ENCODE measurements around the gene MYB. TPM values are rescaled to one million over a fixed set of nuclear protein-coding genes. Genes with fewer than 3 reads are reported as not detected.
A peak's percentile ranks its signal among the peaks of the same experiment; 100 is the strongest.

MYB gene
- total RNA-seq, 1 experiment from 2014 or later = 6.1 TPM

DNA sequence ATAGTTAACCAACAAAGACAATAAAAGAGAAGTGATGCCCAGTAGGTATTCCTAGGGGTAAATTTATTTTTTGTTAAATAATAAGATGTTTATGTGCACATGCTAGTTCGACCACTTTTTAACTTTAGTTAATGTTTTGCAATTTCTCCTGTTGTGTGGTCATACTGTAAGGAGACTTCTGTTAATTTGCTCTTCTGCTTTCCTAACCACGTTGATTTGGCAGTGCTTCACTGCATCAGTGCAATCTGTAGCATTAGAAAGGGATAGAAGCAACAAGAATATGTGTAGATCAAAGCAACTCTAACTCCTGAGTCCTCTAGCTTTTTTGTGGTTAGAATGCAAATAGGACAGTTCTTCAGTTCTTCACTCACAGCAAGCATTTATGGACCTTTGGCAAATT is 13.9 kb downstream of the MYB start:
- H3K27ac Mint-ChIP-seq = no peak overlapping the region
- no peak for DNase-seq (ENCODE audit: low spot score)
- H3K4me1 Mint-ChIP-seq = peaks cover 15% of the 10 kb centered on the region
- ChIA-PET CTCF (no interaction called here), POLR2A (no interaction called here)
- TF ChIP-seq ELF4 (CRISPR knock-in tag; IDR thresholded peaks at IDR 0.05; ENCODE audit: low read depth) (no peak), SMAD3 (CRISPR knock-in tag; IDR thresholded peaks at IDR 0.05; ENCODE audit: borderline replicate concordance) (no peak), ZNF423 (CRISPR knock-in tag; IDR thresholded peaks at IDR 0.05) (no peak), ESRRA (CRISPR knock-in tag; IDR thresholded peaks at IDR 0.05; ENCODE audit: borderline replicate concordance) (no peak)
- TF ChIP-seq, protein P1, sequence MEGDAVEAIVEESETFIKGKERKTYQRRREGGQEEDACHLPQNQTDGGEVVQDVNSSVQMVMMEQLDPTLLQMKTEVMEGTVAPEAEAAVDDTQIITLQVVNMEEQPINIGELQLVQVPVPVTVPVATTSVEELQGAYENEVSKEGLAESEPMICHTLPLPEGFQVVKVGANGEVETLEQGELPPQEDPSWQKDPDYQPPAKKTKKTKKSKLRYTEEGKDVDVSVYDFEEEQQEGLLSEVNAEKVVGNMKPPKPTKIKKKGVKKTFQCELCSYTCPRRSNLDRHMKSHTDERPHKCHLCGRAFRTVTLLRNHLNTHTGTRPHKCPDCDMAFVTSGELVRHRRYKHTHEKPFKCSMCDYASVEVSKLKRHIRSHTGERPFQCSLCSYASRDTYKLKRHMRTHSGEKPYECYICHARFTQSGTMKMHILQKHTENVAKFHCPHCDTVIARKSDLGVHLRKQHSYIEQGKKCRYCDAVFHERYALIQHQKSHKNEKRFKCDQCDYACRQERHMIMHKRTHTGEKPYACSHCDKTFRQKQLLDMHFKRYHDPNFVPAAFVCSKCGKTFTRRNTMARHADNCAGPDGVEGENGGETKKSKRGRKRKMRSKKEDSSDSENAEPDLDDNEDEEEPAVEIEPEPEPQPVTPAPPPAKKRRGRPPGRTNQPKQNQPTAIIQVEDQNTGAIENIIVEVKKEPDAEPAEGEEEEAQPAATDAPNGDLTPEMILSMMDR (IDR thresholded peaks at IDR 0.05) = no peak
- H3K36me3 Mint-ChIP-seq = peaks cover 39% of the 10 kb centered on the region
- ATAC-seq = no peak
- no peak overlapping the region for H3K4me3 Mint-ChIP-seq
- H3K9me3 Mint-ChIP-seq = no peaks in the 10 kb centered on the region
- H3K27me3 Mint-ChIP-seq (ENCODE audit: low read depth) = no peaks in the 10 kb centered on the region

DNA sequence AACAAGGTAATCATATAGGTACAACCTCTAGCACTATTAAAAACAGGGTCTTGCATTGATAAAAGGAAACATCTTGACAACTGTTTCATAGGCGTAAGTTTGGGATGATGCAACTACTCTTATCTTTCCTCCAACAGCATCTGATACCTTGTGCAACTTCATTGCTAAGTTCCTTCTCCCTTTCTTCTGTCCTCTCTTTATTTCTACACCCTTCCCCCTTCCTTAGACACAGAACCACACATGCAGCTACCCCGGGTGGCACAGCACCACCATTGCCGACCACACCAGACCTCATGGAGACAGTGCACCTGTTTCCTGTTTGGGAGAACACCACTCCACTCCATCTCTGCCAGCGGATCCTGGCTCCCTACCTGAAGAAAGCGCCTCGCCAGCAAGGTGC is 14.4 kb downstream of the MYB start:
- H3K4me3 Mint-ChIP-seq = no peak overlapping the region
- peaks cover 42% of the 10 kb centered on the region for H3K36me3 Mint-ChIP-seq
- H3K9me3 Mint-ChIP-seq = no peaks in the 10 kb centered on the region
- peak overlapping the region; percentile 8; the same call in 1 of the 2 replicates for H3K27ac Mint-ChIP-seq
- H3K4me1 Mint-ChIP-seq = peaks cover 15% of the 10 kb centered on the region
- no peaks in the 10 kb centered on the region for H3K27me3 Mint-ChIP-seq (ENCODE audit: low read depth)
- DNase-seq (ENCODE audit: low spot score) (no peak), ATAC-seq (peak; percentile 41)
- CTCF ChIA-PET = no interaction called here
- TF ChIP-seq, protein P2, sequence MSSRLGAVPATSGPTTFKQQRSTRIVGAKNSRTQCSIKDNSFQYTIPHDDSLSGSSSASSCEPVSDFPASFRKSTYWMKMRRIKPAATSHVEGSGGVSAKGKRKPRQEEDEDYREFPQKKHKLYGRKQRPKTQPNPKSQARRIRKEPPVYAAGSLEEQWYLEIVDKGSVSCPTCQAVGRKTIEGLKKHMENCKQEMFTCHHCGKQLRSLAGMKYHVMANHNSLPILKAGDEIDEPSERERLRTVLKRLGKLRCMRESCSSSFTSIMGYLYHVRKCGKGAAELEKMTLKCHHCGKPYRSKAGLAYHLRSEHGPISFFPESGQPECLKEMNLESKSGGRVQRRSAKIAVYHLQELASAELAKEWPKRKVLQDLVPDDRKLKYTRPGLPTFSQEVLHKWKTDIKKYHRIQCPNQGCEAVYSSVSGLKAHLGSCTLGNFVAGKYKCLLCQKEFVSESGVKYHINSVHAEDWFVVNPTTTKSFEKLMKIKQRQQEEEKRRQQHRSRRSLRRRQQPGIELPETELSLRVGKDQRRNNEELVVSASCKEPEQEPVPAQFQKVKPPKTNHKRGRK (CRISPR knock-in tag; IDR thresholded peaks at IDR 0.05; ENCODE audit: borderline replicate concordance) = no peak
- no peak for TF ChIP-seq ZNF396 (CRISPR knock-in tag; IDR thresholded peaks at IDR 0.05; ENCODE audit: borderline replicate concordance)
- TF ChIP-seq TP53 (CRISPR knock-in tag; IDR thresholded peaks at IDR 0.05) = no peak
- TF ChIP-seq SMAD3 (CRISPR knock-in tag; IDR thresholded peaks at IDR 0.05; ENCODE audit: borderline replicate concordance) = no peak
- TF ChIP-seq, protein P3, sequence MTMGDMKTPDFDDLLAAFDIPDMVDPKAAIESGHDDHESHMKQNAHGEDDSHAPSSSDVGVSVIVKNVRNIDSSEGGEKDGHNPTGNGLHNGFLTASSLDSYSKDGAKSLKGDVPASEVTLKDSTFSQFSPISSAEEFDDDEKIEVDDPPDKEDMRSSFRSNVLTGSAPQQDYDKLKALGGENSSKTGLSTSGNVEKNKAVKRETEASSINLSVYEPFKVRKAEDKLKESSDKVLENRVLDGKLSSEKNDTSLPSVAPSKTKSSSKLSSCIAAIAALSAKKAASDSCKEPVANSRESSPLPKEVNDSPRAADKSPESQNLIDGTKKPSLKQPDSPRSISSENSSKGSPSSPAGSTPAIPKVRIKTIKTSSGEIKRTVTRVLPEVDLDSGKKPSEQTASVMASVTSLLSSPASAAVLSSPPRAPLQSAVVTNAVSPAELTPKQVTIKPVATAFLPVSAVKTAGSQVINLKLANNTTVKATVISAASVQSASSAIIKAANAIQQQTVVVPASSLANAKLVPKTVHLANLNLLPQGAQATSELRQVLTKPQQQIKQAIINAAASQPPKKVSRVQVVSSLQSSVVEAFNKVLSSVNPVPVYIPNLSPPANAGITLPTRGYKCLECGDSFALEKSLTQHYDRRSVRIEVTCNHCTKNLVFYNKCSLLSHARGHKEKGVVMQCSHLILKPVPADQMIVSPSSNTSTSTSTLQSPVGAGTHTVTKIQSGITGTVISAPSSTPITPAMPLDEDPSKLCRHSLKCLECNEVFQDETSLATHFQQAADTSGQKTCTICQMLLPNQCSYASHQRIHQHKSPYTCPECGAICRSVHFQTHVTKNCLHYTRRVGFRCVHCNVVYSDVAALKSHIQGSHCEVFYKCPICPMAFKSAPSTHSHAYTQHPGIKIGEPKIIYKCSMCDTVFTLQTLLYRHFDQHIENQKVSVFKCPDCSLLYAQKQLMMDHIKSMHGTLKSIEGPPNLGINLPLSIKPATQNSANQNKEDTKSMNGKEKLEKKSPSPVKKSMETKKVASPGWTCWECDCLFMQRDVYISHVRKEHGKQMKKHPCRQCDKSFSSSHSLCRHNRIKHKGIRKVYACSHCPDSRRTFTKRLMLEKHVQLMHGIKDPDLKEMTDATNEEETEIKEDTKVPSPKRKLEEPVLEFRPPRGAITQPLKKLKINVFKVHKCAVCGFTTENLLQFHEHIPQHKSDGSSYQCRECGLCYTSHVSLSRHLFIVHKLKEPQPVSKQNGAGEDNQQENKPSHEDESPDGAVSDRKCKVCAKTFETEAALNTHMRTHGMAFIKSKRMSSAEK (CRISPR knock-in tag; IDR thresholded peaks at IDR 0.05; ENCODE audit: borderline replicate concordance) = no peak
- TF ChIP-seq, protein P4, sequence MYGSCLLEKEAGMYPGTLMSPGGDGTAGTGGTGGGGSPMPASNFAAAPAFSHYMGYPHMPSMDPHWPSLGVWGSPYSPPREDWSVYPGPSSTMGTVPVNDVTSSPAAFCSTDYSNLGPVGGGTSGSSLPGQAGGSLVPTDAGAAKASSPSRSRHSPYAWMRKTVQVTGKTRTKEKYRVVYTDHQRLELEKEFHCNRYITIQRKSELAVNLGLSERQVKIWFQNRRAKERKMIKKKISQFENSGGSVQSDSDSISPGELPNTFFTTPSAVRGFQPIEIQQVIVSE (CRISPR knock-in tag; IDR thresholded peaks at IDR 0.05; ENCODE audit: borderline replicate concordance) = no peak
- POLR2A ChIA-PET = no interaction called here

DNA sequence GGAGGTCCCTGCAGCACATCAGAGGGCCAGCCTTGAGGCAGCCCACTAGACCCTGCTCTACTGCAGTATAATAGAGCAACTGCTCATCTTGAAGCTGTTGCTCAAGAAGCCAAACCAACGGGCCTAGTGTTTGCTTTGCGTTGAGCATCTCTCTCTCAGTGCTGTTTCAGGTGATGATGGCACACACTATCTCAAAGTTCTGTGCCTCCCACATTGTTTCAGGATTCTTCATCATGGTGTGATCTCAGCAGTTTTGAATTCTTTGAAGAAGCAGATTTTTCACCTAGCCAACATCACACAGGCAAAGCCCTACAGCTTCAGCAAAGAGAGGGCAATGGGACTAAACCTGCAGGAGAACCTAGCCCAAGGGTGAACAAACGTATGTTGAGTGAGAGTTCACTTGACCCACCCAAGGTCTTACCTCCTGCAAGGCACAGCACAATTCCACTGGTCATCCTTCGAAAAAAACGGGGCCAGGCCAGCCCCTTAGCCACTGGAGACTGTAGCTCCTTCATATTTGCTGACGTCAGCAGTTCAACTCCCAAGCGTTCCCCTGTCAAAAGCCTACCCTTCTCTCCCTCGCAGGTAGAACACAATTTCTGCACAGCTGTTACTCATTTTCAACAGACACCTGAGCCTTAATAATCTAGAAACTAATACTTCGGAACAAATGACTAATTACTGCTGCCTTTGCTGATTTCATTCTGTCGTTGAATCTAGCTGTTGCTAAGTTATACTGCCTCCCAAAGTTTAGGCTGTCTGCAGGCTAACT is 15.8 kb downstream of the MYB start:
- CTCF ChIA-PET = no interaction called here
- ATAC-seq = no peak
- Mint-ChIP-seq H3K4me1 (peaks cover 10% of the 10 kb centered on the region), H3K4me3 (no peak overlapping the region), H3K27ac (no peak overlapping the region), H3K36me3 (peaks cover 42% of the 10 kb centered on the region), H3K27me3 (ENCODE audit: low read depth) (no peaks in the 10 kb centered on the region), H3K9me3 (no peaks in the 10 kb centered on the region)
- no peak for DNase-seq (ENCODE audit: low spot score)
- POLR2A ChIA-PET = no interaction called here
- TF ChIP-seq ZNF219 (CRISPR knock-in tag; IDR thresholded peaks at IDR 0.05; ENCODE audit: borderline replicate concordance) (no peak), ZNF416 (CRISPR knock-in tag; IDR thresholded peaks at IDR 0.05) (no peak), ZNF232 (CRISPR knock-in tag; IDR thresholded peaks at IDR 0.05) (no peak), PRRX2 (CRISPR knock-in tag; IDR thresholded peaks at IDR 0.05) (no peak), TEAD4 (CRISPR knock-in tag; IDR thresholded peaks at IDR 0.05) (no peak), TCF7 (CRISPR knock-in tag; IDR thresholded peaks at IDR 0.05; ENCODE audit: low read depth) (no peak)
- TF ChIP-seq, protein P5, sequence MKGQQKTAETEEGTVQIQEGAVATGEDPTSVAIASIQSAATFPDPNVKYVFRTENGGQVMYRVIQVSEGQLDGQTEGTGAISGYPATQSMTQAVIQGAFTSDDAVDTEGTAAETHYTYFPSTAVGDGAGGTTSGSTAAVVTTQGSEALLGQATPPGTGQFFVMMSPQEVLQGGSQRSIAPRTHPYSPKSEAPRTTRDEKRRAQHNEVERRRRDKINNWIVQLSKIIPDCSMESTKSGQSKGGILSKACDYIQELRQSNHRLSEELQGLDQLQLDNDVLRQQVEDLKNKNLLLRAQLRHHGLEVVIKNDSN (CRISPR knock-in tag; IDR thresholded peaks at IDR 0.05) = no peak
- TF ChIP-seq, protein P6, sequence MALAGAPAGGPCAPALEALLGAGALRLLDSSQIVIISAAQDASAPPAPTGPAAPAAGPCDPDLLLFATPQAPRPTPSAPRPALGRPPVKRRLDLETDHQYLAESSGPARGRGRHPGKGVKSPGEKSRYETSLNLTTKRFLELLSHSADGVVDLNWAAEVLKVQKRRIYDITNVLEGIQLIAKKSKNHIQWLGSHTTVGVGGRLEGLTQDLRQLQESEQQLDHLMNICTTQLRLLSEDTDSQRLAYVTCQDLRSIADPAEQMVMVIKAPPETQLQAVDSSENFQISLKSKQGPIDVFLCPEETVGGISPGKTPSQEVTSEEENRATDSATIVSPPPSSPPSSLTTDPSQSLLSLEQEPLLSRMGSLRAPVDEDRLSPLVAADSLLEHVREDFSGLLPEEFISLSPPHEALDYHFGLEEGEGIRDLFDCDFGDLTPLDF (CRISPR knock-in tag; IDR thresholded peaks at IDR 0.05) = no peak
- TF ChIP-seq, protein P7, sequence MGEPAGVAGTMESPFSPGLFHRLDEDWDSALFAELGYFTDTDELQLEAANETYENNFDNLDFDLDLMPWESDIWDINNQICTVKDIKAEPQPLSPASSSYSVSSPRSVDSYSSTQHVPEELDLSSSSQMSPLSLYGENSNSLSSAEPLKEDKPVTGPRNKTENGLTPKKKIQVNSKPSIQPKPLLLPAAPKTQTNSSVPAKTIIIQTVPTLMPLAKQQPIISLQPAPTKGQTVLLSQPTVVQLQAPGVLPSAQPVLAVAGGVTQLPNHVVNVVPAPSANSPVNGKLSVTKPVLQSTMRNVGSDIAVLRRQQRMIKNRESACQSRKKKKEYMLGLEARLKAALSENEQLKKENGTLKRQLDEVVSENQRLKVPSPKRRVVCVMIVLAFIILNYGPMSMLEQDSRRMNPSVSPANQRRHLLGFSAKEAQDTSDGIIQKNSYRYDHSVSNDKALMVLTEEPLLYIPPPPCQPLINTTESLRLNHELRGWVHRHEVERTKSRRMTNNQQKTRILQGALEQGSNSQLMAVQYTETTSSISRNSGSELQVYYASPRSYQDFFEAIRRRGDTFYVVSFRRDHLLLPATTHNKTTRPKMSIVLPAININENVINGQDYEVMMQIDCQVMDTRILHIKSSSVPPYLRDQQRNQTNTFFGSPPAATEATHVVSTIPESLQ (CRISPR knock-in tag; IDR thresholded peaks at IDR 0.05) = no peak

All from WTC11 (cell line).